ENCODE measurements around the gene RAB8A. TPM values are rescaled to one million over a fixed set of nuclear protein-coding genes. Genes with fewer than 3 reads are reported as not detected.

The RAB8A gene
- polyA plus RNA-seq, 3 donors, result 109 to 124 (median 114) TPM

DNA sequence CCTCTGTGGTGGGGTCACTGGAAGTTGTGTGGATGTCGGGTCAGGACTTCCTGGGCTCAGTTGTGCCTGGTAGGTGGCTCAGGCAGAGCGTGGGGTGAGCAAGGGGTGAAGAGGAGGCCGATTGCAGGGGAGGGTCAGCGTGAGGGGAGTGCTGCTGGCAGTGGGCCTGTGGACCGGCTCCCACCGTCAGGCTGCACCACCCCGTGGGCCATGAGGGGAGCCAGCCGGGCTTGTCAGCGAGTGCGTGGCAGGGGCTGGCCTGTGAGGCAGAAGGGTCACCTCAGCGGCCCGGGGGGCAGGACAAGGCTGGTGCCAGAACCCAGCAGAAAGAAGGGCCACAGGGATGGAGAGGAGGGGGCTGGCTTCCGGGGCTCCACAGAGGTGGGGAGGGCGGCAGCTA, 13.3 kb downstream of the RAB8A start:
- H3K9ac ChIP-seq (ENCODE audit: insufficient read depth, low read length, poor library complexity, severe bottlenecking), result no peak overlapping the region
- TF ChIP-seq, protein P1, sequence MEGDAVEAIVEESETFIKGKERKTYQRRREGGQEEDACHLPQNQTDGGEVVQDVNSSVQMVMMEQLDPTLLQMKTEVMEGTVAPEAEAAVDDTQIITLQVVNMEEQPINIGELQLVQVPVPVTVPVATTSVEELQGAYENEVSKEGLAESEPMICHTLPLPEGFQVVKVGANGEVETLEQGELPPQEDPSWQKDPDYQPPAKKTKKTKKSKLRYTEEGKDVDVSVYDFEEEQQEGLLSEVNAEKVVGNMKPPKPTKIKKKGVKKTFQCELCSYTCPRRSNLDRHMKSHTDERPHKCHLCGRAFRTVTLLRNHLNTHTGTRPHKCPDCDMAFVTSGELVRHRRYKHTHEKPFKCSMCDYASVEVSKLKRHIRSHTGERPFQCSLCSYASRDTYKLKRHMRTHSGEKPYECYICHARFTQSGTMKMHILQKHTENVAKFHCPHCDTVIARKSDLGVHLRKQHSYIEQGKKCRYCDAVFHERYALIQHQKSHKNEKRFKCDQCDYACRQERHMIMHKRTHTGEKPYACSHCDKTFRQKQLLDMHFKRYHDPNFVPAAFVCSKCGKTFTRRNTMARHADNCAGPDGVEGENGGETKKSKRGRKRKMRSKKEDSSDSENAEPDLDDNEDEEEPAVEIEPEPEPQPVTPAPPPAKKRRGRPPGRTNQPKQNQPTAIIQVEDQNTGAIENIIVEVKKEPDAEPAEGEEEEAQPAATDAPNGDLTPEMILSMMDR (IDR thresholded peaks at IDR 0.05), result no peak
- H3K4me3 ChIP-seq (replicated peaks in 1 of 3; ENCODE audit: low read depth in 2 of 3, low read length in 3 of 3), result no peak overlapping the region
- H3K27ac ChIP-seq (ENCODE audit: low read depth in 1 of 2, low read length in 2 of 2), result peak overlapping the region in 1 of 2 donors; percentile 26
- Mint-ChIP-seq H3K36me3 (peaks cover 75 to 96% of the 10 kb centered on the region in 2 donors), H3K4me3 (no peak overlapping the region), H3K27me3 (ENCODE audit: low read depth in 3 of 3) (no peaks in the 10 kb centered on the region), H3K27ac (peak overlapping the region in 4 of 7 donors; percentile 38 to 76 (median 48)), H3K4me1 (peaks cover 6% of the 10 kb centered on the region), H3K9me3 (no peaks in the 10 kb centered on the region)
- H3K4me1 ChIP-seq (ENCODE audit: control insufficient read depth in 1 of 2, insufficient read depth in 2 of 2, low read length in 2 of 2), result peaks cover 7 to 8% of the 10 kb centered on the region in 2 donors
- no peak overlapping the region for H2AFZ ChIP-seq (ENCODE audit: insufficient read depth, low read depth, low read length, poor library complexity, severe bottlenecking)
- no peak overlapping the region for H3K4me2 ChIP-seq (replicated peaks; ENCODE audit: extremely low read depth, low read length, poor library complexity, severe bottlenecking)
- no peaks in the 10 kb centered on the region for H3K27me3 ChIP-seq (ENCODE audit: control insufficient read depth in 2 of 2, insufficient read depth in 2 of 2, low read length in 2 of 2)
- no peaks in the 10 kb centered on the region for H3K9me3 ChIP-seq (replicated peaks in 1 of 2; ENCODE audit: control insufficient read depth in 1 of 2, insufficient read depth in 1 of 2, low read length in 2 of 2)
- intact Hi-C loops (cut with micrococcal nuclease), result loop anchor here in 1 of 2 donors (5.0 kb wide), 1 partner anchor 47 kb away; the partner anchor contains the start of gene CIB3
- peaks cover 88 to 93% of the 10 kb centered on the region in 2 donors for H3K36me3 ChIP-seq (replicated peaks in 1 of 2; ENCODE audit: control insufficient read depth in 1 of 2, insufficient read depth in 2 of 2, low read length in 2 of 2)
- no peak for DNase-seq
- WGBS (ENCODE audit: insufficient coverage), result 95% methylated on average over 12 of the region's 14 CpGs
- peaks cover 98% of the 10 kb centered on the region for H3K79me2 ChIP-seq (ENCODE audit: insufficient read depth, low read length)
- peaks cover 57% of the 10 kb centered on the region for H4K20me1 ChIP-seq (ENCODE audit: insufficient read depth, low read length)

DNA sequence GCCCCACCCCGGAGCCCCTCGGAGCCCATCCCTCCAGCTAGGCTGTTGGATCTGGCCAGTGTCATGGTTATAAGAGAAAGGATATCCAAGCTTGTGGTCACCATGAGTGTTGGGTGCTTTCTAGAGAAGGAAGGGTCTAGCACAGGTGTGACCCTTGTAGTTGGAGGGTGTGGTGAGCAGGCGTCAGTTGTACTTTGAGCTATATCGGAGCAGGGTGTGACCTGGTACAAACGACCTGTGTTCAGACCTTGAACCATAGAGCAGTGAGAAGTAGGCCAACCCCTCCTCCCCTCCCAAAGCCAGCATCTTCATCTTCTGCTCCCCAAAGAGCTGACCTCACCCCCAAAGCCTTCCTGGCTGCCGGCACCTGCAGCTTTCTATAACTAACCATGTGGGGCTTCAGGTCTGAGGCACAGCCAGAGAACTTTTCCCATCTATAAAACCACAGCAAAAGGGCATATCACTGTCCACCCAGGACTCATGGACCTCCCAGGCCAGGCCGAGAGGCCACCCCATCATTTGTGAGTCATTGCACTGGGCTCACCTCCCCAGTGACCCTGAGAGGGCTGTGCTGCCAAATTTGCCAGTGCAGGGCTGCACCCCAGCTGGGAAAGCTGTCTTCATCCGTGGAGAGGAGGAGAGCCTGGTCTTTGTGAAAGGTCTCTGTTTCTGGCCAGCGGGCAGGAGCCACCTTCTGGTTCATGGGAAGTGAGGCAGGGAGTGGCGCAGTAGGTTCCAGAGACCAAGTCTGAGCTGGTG, 14.2 kb downstream of the RAB8A start:
- H3K9me3 ChIP-seq (replicated peaks in 1 of 2; ENCODE audit: control insufficient read depth in 1 of 2, insufficient read depth in 1 of 2, low read length in 2 of 2), result no peaks in the 10 kb centered on the region
- H3K4me3 Mint-ChIP-seq, result no peak overlapping the region
- no peaks in the 10 kb centered on the region for H3K27me3 Mint-ChIP-seq (ENCODE audit: low read depth in 3 of 3)
- peaks cover 57% of the 10 kb centered on the region for H4K20me1 ChIP-seq (ENCODE audit: insufficient read depth, low read length)
- H3K36me3 ChIP-seq (replicated peaks in 1 of 2; ENCODE audit: control insufficient read depth in 1 of 2, insufficient read depth in 2 of 2, low read length in 2 of 2), result peaks cover 96 to 100% of the 10 kb centered on the region in 2 donors
- TF ChIP-seq, protein P1 (IDR thresholded peaks at IDR 0.05), result no peak
- no peak overlapping the region for H3K9ac ChIP-seq (ENCODE audit: insufficient read depth, low read length, poor library complexity, severe bottlenecking)
- H3K4me1 Mint-ChIP-seq, result no peaks in the 10 kb centered on the region
- H3K79me2 ChIP-seq (ENCODE audit: insufficient read depth, low read length), result peaks cover 98% of the 10 kb centered on the region
- DNase-seq, result no peak
- H3K9me3 Mint-ChIP-seq, result no peaks in the 10 kb centered on the region
- no peak overlapping the region for H2AFZ ChIP-seq (ENCODE audit: insufficient read depth, low read depth, low read length, poor library complexity, severe bottlenecking)
- WGBS (ENCODE audit: insufficient coverage), result 87% methylated on average over 7 of the region's 10 CpGs
- H3K27me3 ChIP-seq (ENCODE audit: control insufficient read depth in 2 of 2, insufficient read depth in 2 of 2, low read length in 2 of 2), result no peaks in the 10 kb centered on the region
- peaks cover 83 to 99% of the 10 kb centered on the region in 2 donors for H3K36me3 Mint-ChIP-seq
- no peak overlapping the region for H3K4me3 ChIP-seq (replicated peaks in 1 of 3; ENCODE audit: low read depth in 2 of 3, low read length in 3 of 3)
- H3K4me1 ChIP-seq (ENCODE audit: control insufficient read depth in 1 of 2, insufficient read depth in 2 of 2, low read length in 2 of 2), result no peaks in the 10 kb centered on the region
- peak overlapping the region in 1 of 2 donors; percentile 45 for H3K27ac ChIP-seq (ENCODE audit: low read depth in 1 of 2, low read length in 2 of 2)
- intact Hi-C loops (cut with micrococcal nuclease), result loop anchor here in 1 of 2 donors (5.0 kb wide), 1 partner anchor 46 kb away; the partner anchor contains the start of gene CIB3
- no peak overlapping the region for H3K4me2 ChIP-seq (replicated peaks; ENCODE audit: extremely low read depth, low read length, poor library complexity, severe bottlenecking)
- peak overlapping the region; percentile 18 to 75 (median 63) for H3K27ac Mint-ChIP-seq
